Osteoblast (primary cell): ENCODE measurements around the gene LRP10. TPM values are rescaled to one million over a fixed set of nuclear protein-coding genes. Genes with fewer than 3 reads are reported as not detected.

ENCODE experiments used
- DNase-seq: peaks from one replicate; pipeline ENCODE4 v3.0.0; 2011; ENCODE audit warnings: low spot score, mixed read lengths; ENCODE audit not compliant: insufficient read length; ENCODE audit errors: missing footprints
- H2AFZ ChIP-seq: 2 replicates; pipeline ENCODE4 v1.6.0; 2011; ENCODE audit warnings: mild to moderate bottlenecking, low read length
- H3K27ac ChIP-seq: 2 replicates; pipeline ENCODE4 v1.5.1; 2011; ENCODE audit warnings: mild to moderate bottlenecking, low read depth, low read length, moderate library complexity
- H3K27me3 ChIP-seq: 2 replicates; pipeline ENCODE4 v1.6.0; 2012; ENCODE audit warnings: mild to moderate bottlenecking, control low read depth, inconsistent platforms, low read length, moderate library complexity; ENCODE audit not compliant: insufficient read depth
- H3K36me3 ChIP-seq: 2 replicates; pipeline ENCODE4 v1.5.1; 2011; ENCODE audit warnings: mild to moderate bottlenecking, low read length, control low read depth, moderate library complexity; ENCODE audit not compliant: insufficient read depth
- H3K4me1 ChIP-seq: 2 replicates; pipeline ENCODE4 v1.5.1; 2011; ENCODE audit warnings: mild to moderate bottlenecking, low read length, control low read depth, moderate library complexity; ENCODE audit not compliant: insufficient read depth
- H3K4me2 ChIP-seq: 2 replicates; pipeline ENCODE4 v1.6.0; 2011; ENCODE audit warnings: mild to moderate bottlenecking, low read length; ENCODE audit not compliant: insufficient read depth
- H3K4me3 ChIP-seq: fragments of 200-600 bp; sonication (generic); 3 replicates; pipeline ENCODE4 v1.5.1; 2012; ENCODE audit warnings: mild to moderate bottlenecking, low read length, inconsistent platforms; ENCODE audit not compliant: insufficient read depth
- H3K79me2 ChIP-seq: 2 replicates; pipeline ENCODE4 v1.6.0; 2012; ENCODE audit warnings: mild to moderate bottlenecking, low read length, control low read depth, inconsistent platforms; ENCODE audit not compliant: insufficient read depth
- H3K9me3 ChIP-seq: 2 replicates; pipeline ENCODE4 v1.5.1; 2011; ENCODE audit warnings: low read depth, low read length, control low read depth
- H4K20me1 ChIP-seq: 2 replicates; pipeline ENCODE4 v1.6.0; 2012; ENCODE audit warnings: mild to moderate bottlenecking, low read length, control low read depth; ENCODE audit not compliant: insufficient read depth
- total RNA-seq: library from RNA; depleted of rRNA; stranded (reverse); fragments of >200 nt; gene quantifications from 2 replicates; pipeline ENCODE4 v1.2.3, GENCODE V29; 2012
- TF ChIP-seq, protein P1 (sequence below): IDR thresholded peaks from 2 replicates; pipeline ENCODE4 v1.5.1; 2011; ENCODE audit warnings: mild to moderate bottlenecking, low read depth, low read length, moderate library complexity; ENCODE audit errors: extremely low read depth

The LRP10 gene
- total RNA-seq, 1 donor = 147 TPM

GRCh38 chr14:22872033-22872832 is 693 bp downstream of the LRP10 start:
- Histone ChIP-seq H3K4me1 (peaks cover 21% of the 10 kb centered on the region), H3K4me3 (peak overlapping the region; percentile 91), H3K36me3 (peaks cover 34% of the 10 kb centered on the region), H3K79me2 (peaks cover 33% of the 10 kb centered on the region), H3K4me2 (peak overlapping the region; percentile 100), H3K27ac (peak overlapping the region; percentile 92), H2AFZ (peak overlapping the region; percentile 98), H3K9me3 (no peaks in the 10 kb centered on the region), H4K20me1 (peaks cover 24% of the 10 kb centered on the region), H3K27me3 (no peaks in the 10 kb centered on the region)
- DNase-seq = peak; percentile 96
- TF ChIP-seq, protein P1, sequence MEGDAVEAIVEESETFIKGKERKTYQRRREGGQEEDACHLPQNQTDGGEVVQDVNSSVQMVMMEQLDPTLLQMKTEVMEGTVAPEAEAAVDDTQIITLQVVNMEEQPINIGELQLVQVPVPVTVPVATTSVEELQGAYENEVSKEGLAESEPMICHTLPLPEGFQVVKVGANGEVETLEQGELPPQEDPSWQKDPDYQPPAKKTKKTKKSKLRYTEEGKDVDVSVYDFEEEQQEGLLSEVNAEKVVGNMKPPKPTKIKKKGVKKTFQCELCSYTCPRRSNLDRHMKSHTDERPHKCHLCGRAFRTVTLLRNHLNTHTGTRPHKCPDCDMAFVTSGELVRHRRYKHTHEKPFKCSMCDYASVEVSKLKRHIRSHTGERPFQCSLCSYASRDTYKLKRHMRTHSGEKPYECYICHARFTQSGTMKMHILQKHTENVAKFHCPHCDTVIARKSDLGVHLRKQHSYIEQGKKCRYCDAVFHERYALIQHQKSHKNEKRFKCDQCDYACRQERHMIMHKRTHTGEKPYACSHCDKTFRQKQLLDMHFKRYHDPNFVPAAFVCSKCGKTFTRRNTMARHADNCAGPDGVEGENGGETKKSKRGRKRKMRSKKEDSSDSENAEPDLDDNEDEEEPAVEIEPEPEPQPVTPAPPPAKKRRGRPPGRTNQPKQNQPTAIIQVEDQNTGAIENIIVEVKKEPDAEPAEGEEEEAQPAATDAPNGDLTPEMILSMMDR = peak; percentile 98

DNA sequence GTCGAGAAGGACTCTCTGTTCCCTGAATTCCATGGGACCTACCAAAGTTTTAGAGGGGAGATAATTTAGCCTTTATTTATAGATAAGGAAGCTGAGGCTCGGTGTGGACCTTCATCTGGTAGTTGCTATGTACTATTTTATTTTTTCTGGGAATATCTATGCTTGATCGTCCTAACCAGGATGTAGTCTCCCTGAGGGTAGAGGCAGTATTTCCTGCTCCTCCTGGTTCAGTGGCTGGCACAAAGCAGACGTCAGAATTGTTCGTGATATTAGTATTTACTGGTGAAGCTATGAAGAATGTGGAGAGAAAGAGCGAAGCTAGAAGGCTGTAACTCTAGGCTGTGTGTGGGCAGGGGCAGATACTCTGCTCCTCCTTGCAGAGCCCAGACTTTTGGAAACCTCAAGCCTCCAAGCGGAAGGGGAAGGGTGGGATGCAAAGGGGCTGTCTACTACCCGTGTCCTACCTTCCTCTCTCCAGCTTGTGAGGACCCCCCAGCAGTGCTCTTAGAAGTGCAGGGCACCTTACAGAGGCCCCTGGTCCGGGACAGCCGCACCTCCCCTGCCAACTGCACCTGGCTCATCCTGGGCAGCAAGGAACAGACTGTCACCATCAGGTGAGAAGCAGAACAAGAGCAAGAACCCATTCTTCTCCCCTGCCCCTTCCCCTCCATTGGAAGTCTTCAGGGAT is 1.4 kb downstream of the LRP10 start:
- TF ChIP-seq, protein P1 = peak; percentile 15
- DNase-seq = peak; percentile 88

GRCh38 chr14:22875003-22875747 is 3.6 kb downstream of the LRP10 start:
- H3K27me3 ChIP-seq = no peaks in the 10 kb centered on the region
- H3K79me2 ChIP-seq = peaks cover 33% of the 10 kb centered on the region
- peaks cover 53% of the 10 kb centered on the region for H3K36me3 ChIP-seq
- H3K9me3 ChIP-seq = no peaks in the 10 kb centered on the region
- no peak overlapping the region for H3K4me3 ChIP-seq
- peaks cover 21% of the 10 kb centered on the region for H3K4me1 ChIP-seq
- peaks cover 24% of the 10 kb centered on the region for H4K20me1 ChIP-seq
- H2AFZ ChIP-seq = no peak overlapping the region
- H3K27ac ChIP-seq = no peak overlapping the region
- no peak overlapping the region for H3K4me2 ChIP-seq
- DNase-seq = peak; percentile 43
- TF ChIP-seq, protein P1 = no peak

More for the DNA sequence above, 1.4 kb downstream of the LRP10 start:
- Histone ChIP-seq H3K4me1 (peaks cover 21% of the 10 kb centered on the region), H4K20me1 (peaks cover 24% of the 10 kb centered on the region), H2AFZ (peak overlapping the region; percentile 98), H3K4me2 (peak overlapping the region; percentile 100), H3K79me2 (peaks cover 33% of the 10 kb centered on the region), H3K27ac (peak overlapping the region; percentile 92), H3K4me3 (peak overlapping the region; percentile 91), H3K9me3 (no peaks in the 10 kb centered on the region), H3K36me3 (peaks cover 42% of the 10 kb centered on the region), H3K27me3 (no peaks in the 10 kb centered on the region)
